ENCODE measurements around the gene CLEC3B.

CLEC3B gene

GRCh38 chr3:45079715-45080114 is 53.6 kb downstream of the CLEC3B start:
- Histone ChIP-seq H3K9me2 (replicated peaks; ENCODE audit: insufficient read depth, low read length) (no peaks in the 10 kb centered on the region), H3K9ac (ENCODE audit: low read length) (no peak overlapping the region), H3K9me3 (ENCODE audit: insufficient read depth, low read length) (no peaks in the 10 kb centered on the region), H3K27ac (ENCODE audit: low read depth, low read length) (no peak overlapping the region), H3K36me3 (ENCODE audit: low read length) (no peaks in the 10 kb centered on the region), H2AFZ (ENCODE audit: low read depth, low read length, severe bottlenecking) (no peak overlapping the region), H4K20me1 (ENCODE audit: low read depth, low read length) (no peaks in the 10 kb centered on the region), H3K79me2 (ENCODE audit: insufficient read depth, low read length) (no peaks in the 10 kb centered on the region), H3K4me2 (ENCODE audit: low read depth, low read length, poor library complexity, severe bottlenecking) (no peak overlapping the region), H3K4me3 (ENCODE audit: insufficient read depth, low read length, poor library complexity, severe bottlenecking) (no peak overlapping the region), H3F3A (ENCODE audit: insufficient read depth) (no peaks in the 10 kb centered on the region), H3K27me3 (ENCODE audit: low read length) (no peaks in the 10 kb centered on the region)
- TF ChIP-seq CTCF (IDR thresholded peaks at IDR 0.05; ENCODE audit: insufficient read depth, low read length, poor library complexity, severe bottlenecking), result no peak
- no peak for TF ChIP-seq EZH2phosphoT487 (conservative IDR thresholded peaks at IDR 0.05; ENCODE audit: low read length)

DNA sequence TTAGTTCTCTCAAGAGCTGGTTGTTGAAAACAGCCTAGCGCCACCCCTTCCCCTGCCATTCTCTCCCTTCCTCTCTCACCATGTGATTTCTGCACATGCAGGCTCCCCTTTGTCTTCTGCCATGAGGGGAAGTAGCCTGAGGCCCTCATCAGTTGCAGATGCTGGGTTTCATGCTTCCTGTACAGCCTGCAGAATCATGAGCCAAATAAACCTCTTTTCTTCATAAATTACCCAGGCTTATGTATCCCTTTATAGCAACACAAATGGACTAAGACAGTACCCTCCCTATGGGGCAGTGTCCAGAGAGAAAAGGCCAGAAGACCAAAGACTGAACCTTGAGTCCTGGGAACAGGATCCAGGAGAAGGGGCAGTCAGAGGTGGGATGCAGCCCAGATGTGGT is 54.7 kb downstream of the CLEC3B start:
- Histone ChIP-seq H3K9ac (ENCODE audit: low read length) (no peak overlapping the region), H3F3A (ENCODE audit: insufficient read depth) (no peaks in the 10 kb centered on the region), H3K27ac (ENCODE audit: low read depth, low read length) (no peak overlapping the region), H3K9me2 (replicated peaks; ENCODE audit: insufficient read depth, low read length) (no peaks in the 10 kb centered on the region), H3K36me3 (ENCODE audit: low read length) (no peaks in the 10 kb centered on the region), H3K79me2 (ENCODE audit: insufficient read depth, low read length) (no peaks in the 10 kb centered on the region), H3K4me2 (ENCODE audit: low read depth, low read length, poor library complexity, severe bottlenecking) (no peak overlapping the region), H2AFZ (ENCODE audit: low read depth, low read length, severe bottlenecking) (no peak overlapping the region), H3K27me3 (ENCODE audit: low read length) (no peaks in the 10 kb centered on the region), H3K9me3 (ENCODE audit: insufficient read depth, low read length) (no peaks in the 10 kb centered on the region), H3K4me3 (ENCODE audit: insufficient read depth, low read length, poor library complexity, severe bottlenecking) (no peak overlapping the region), H4K20me1 (ENCODE audit: low read depth, low read length) (no peaks in the 10 kb centered on the region)
- TF ChIP-seq EZH2phosphoT487 (conservative IDR thresholded peaks at IDR 0.05; ENCODE audit: low read length) (no peak), CTCF (IDR thresholded peaks at IDR 0.05; ENCODE audit: insufficient read depth, low read length, poor library complexity, severe bottlenecking) (no peak)

GRCh38 chr3:45081506-45082141 is 55.5 kb downstream of the CLEC3B start:
- no peaks in the 10 kb centered on the region for H4K20me1 ChIP-seq (ENCODE audit: low read depth, low read length)
- H3K27ac ChIP-seq (ENCODE audit: low read depth, low read length), result no peak overlapping the region
- H3K27me3 ChIP-seq (ENCODE audit: low read length), result no peaks in the 10 kb centered on the region
- H3K79me2 ChIP-seq (ENCODE audit: insufficient read depth, low read length), result no peaks in the 10 kb centered on the region
- no peaks in the 10 kb centered on the region for H3K9me2 ChIP-seq (replicated peaks; ENCODE audit: insufficient read depth, low read length)
- no peak overlapping the region for H3K9ac ChIP-seq (ENCODE audit: low read length)
- H3F3A ChIP-seq (ENCODE audit: insufficient read depth), result no peaks in the 10 kb centered on the region
- no peak overlapping the region for H2AFZ ChIP-seq (ENCODE audit: low read depth, low read length, severe bottlenecking)
- H3K36me3 ChIP-seq (ENCODE audit: low read length), result no peaks in the 10 kb centered on the region
- no peaks in the 10 kb centered on the region for H3K9me3 ChIP-seq (ENCODE audit: insufficient read depth, low read length)
- no peak for TF ChIP-seq EZH2phosphoT487 (conservative IDR thresholded peaks at IDR 0.05; ENCODE audit: low read length)
- no peak overlapping the region for H3K4me3 ChIP-seq (ENCODE audit: insufficient read depth, low read length, poor library complexity, severe bottlenecking)
- H3K4me2 ChIP-seq (ENCODE audit: low read depth, low read length, poor library complexity, severe bottlenecking), result no peak overlapping the region

- TF ChIP-seq CTCF (IDR thresholded peaks at IDR 0.05; ENCODE audit: insufficient read depth, low read length, poor library complexity, severe bottlenecking) (no peak), EZH2phosphoT487 (conservative IDR thresholded peaks at IDR 0.05; ENCODE audit: low read length) (no peak)
- Histone ChIP-seq H2AFZ (ENCODE audit: low read depth, low read length, severe bottlenecking) (no peak overlapping the region), H3K9ac (ENCODE audit: low read length) (no peak overlapping the region), H3K9me3 (ENCODE audit: insufficient read depth, low read length) (no peaks in the 10 kb centered on the region), H3K27ac (ENCODE audit: low read depth, low read length) (no peak overlapping the region), H4K20me1 (ENCODE audit: low read depth, low read length) (no peaks in the 10 kb centered on the region), H3K9me2 (replicated peaks; ENCODE audit: insufficient read depth, low read length) (no peaks in the 10 kb centered on the region), H3K36me3 (ENCODE audit: low read length) (no peaks in the 10 kb centered on the region), H3K79me2 (ENCODE audit: insufficient read depth, low read length) (no peaks in the 10 kb centered on the region), H3F3A (ENCODE audit: insufficient read depth) (no peaks in the 10 kb centered on the region), H3K4me3 (ENCODE audit: insufficient read depth, low read length, poor library complexity, severe bottlenecking) (no peak overlapping the region), H3K4me2 (ENCODE audit: low read depth, low read length, poor library complexity, severe bottlenecking) (no peak overlapping the region), H3K27me3 (ENCODE audit: low read length) (no peaks in the 10 kb centered on the region)
These were observed 56.0 kb downstream of the CLEC3B start for GRCh38 chr3:45082142-45082538.

Measured in SU-DHL-6 (cell line).